Tibial nerve (tissue), 4 donors: ENCODE measurements around the gene FLVCR2.

Experiments
- CTCF ChIP-seq, 5 experiments: fragments of 200-600 bp in 3 of 5; fragments of 450-650 bp in 2 of 5; sonication (generic) in 3 of 5; IDR thresholded peaks; one replicate each; pipeline ENCODE4 v1.5.1; 2016 to 2019; ENCODE audit warnings: antibody characterized with exemption in 5 of 5, mild to moderate bottlenecking in 3 of 5, moderate library complexity in 2 of 5
- EP300 ChIP-seq, 2 donors: sonication (generic); formaldehyde crosslinking; IDR thresholded peaks; one replicate each; pipeline ENCODE4 v1.6.1; 2017; ENCODE audit warnings: antibody characterized with exemption in 2 of 2, mild to moderate bottlenecking in 1 of 2
- POLR2A ChIP-seq, 2 donors: fragments of 450-650 bp; IDR thresholded peaks; one replicate each; pipeline ENCODE4 v1.6.1; 2017; ENCODE audit warnings: antibody characterized with exemption in 2 of 2, mild to moderate bottlenecking in 2 of 2, moderate library complexity in 2 of 2

- TF ChIP-seq CTCF (IDR thresholded peaks at IDR 0.05) (no peak), EP300 (IDR thresholded peaks at IDR 0.05) (no peak), POLR2A (IDR thresholded peaks at IDR 0.05) (no peak)
These were observed 71.4 kb downstream of the FLVCR2 start for GRCh38 chr14:75649773-75650172.
